HG03558 (cell line): ENCODE measurements around the gene PDE7B.

Experiments
- ATAC-seq: cut with Tn5 transposase; IDR thresholded peaks from one replicate; pipeline ENCODE4 v1.9.1; 2021; ENCODE audit warnings: moderate number of reproducible peaks; ENCODE audit not compliant: unreplicated experiment; ENCODE audit errors: extremely low read depth

Gene PDE7B

DNA sequence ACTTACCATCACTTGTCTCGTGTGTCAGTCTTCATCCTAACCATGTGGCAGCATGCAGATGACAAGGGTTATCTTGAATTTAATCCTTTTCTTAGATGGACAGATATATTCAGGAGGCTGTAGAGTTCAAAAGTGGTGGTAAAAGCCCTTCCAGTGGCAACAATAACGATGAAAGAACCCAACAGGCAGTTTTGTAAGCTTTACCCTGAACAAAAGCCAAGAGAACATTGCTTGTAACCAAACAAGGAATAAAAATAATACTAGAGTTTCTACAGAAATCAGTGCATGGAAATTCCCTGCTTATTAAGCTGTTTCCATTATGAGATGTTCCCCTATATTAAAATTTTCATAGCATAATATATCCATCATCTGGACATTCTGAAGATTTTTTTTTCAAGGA is 69.7 kb downstream of the PDE7B start:
- no peak for ATAC-seq

DNA sequence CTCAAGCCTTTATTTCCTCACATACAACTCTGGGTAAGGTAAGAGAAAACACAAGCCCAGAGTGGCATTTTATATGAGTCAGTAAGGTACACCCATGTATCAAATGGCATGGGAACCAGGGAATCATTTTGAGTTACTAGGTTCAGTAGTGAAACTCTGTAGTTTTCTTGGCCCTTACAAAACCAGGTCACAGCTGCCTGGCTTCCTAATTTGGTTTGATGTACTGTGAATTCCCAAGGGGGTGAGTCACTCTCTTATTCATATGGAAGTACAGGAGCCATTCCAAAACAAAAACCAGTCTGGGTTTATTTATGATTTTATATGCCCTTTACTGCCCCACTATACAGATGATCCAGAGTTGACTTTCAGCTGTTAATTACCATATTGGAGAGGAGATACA is 70.7 kb downstream of the PDE7B start:
- ATAC-seq: no peak

DNA sequence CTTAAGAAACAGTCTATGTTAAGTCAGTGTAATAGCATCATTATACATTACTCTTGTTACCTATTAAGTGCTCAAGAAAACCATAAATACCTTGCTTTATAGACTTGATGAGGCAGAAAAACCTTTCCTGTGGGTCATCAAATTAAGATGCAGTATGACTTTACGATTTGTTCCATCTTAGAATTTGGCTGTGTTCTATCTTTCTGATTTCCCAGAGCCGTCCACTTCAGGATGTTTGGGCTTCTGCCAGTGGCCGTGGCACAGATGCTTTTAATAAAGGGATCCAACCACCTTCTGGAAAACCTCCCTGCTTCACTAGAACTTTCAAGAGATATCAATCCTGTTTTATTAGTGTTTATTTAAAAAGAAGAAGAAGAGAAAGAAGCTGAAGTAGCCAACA is 71.2 kb downstream of the PDE7B start:
- no peak for ATAC-seq

DNA sequence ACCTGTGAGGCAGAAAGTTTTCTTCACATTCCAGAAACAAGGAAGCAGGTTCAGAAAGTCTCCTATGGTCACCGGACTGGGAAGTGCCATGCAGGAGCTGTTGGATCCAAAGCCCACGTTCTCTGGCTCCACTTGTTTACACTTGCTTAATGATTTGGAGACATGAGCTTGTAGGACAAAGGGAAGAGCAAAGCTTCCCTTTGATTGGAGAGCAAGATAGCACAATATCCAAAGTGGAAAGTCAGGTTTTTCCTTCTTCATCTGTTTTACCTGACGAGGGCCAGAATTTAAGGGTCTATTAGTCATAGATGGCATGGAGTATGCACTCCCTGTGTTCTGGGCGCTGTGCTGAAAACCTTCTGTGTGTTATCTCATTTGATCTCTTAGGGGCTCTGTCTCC is 81.2 kb downstream of the PDE7B start:
- no peak for ATAC-seq

DNA sequence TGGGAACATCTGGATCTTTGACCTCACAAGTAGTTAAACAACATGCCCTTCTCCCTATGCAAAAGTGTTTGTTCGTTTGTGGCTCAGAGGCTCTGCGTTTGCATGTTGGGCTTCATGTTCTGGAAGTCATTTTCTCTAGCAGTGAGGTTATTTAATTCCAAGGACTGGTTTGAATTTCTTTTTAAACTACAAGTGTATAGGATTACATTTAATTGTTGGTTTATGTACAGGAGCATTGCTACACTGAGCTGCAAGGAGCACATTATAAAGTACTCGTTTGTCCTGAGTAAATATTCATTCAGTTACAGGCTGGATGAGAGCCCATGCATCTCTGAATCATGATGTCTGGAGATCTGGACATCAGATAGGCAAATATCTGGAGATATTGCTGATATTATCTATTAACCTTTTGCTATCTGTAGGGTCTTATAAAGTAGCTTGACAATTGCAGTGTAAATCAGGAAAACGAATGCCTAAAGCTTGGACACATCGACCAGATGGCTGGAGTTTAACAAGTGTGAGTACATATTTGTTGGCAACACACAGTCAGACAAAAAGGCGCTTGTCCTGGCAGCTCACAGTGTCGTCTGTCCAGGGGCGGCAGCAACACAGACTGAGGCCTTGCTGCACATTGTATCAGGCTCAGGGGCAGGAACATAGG is 84.6 kb downstream of the PDE7B start:
- no peak for ATAC-seq

DNA sequence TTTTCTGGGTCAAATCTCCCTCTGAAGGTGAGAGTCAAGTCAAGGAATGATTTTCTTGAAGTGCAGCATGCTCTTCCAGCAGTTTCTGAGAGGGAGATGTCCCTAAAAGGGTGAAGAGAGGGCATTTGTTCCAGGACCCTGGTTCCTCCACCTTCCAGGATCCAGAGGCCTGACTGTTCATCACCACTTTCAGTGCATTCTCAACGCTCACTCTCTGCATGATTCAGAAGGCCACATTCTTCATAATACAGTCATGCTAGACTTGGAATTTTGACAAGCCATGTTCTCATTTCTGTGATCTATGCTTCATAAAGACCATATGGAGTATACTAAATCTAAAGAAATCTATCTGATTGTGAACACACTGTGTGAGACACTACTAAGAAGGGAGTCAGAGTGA is 85.1 kb downstream of the PDE7B start:
- no peak for ATAC-seq

DNA sequence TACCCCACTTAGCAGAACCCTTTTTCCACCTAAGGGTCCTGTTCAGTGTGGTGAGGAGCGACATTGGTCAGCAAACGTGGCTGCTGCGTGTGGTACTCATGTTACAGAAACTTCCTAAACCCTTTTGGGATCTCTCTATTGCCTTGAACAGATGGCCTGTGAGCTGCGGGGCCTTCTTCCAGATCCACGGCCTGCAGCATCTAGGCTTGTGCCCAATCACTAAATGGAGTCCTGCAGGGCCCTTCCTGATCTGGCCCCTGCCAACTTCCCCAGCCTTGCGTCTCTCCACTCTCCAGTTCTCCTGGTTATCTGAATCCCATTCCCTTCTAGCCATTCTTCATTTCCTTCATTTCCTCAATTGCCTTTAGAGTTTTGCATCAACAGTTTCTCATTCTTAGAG is 85.6 kb downstream of the PDE7B start:
- ATAC-seq: no peak

DNA sequence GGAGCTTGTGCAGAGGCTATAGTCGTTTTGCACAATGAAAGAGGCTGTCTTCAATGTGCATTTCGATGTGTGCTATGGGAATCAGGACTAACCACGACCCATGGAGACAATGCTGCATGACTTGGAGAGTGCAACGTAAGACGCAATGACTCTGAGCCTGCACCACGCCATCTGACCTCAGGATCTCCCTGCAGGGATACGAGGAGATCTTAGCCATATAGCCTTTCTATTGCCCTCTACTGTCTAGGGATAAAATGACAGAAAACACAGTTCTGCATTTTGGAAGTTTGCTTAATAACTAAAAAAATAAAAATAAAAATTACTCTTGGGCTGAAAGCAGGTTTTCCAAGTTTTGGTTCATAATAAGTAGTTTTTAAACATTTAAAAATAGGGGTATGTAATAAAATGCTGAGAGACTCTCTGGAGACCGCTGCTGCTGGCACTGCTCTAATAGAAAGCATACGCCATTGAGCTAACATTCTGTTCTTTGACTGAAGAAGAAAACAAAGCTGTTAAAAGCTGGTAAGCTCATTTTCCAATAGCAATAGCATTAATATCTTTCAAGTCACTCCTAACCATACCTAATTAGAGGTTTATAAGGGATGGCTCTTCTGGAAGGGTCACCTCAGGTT is 87.2 kb downstream of the PDE7B start:
- ATAC-seq: no peak

DNA sequence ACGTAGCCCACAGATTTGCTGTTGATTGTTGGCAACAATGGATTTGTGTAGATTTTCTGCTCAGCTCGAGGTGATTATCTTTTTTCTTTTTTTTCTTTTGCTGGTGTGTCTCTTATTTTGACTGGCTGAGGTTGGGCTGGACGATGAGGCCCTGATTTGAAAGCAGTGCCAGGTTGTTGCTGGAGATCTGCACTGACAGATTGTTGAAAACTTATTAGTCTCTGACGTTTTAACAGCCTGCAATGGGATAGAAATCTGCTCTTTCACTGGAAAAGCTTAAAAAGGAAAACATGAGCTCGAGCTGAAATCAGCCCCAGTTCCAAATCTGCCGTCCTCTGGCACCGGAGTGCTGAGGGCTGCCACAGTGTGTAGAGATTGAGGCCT is 87.7 kb downstream of the PDE7B start:
- no peak for ATAC-seq

DNA sequence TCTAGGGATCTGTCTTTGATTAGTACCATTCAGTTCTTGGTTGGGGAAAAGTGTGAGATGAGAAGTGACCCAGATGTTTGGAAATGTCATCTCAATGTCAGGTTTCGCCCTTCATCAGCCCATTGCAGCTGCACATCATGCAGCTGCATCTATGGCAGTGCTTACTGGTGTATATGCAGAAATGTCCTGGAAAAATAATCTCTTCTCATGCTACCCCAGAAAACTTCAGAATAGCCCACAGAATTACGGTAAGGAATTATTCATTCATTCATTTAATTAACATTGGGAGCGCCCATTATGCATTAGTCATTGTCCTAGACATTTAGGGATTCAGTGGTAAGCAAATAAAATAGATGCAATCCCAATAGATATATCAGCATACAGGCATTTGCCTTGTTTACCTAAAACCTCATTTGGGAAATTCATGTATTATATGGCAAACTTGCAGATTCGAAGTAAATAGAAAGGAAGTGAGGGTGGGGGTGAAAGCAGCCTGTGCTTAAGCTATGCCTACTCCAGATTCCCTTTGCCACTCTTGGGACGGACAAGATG is 89.2 kb downstream of the PDE7B start:
- no peak for ATAC-seq

DNA sequence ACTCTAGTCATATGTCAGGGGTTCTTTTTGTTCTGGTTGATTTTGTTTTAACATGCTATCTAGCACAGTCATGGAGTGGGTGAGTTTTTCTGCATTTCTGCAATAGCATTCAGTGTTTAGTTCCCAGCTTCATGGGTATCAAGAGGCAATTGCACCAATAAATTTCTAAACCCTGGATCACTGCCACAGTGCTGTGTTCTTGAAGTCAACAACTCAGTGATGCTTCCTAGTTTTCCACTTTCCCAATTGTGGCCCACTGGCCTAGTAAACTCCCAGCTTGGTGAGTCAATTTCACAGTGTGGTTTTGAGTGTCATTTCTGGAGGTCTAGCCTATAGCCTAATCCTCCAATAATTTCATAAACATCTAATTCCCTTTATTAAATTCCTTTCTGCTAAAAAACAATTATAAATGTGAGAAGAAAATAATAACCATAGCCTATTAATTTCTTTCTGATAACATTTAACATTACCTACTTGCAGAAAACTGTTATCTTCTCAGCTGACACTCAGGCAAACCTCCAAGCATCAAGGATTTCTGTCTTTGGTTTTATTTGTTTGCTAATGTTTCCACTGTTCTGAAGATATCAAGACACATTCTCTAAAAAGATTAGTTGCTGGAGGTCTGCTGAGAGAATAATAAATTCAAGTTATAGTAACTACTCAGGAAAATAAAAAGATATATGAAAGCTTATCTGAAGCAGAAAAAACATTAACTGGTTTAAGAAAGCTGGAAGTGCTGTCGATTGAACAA is 89.9 kb downstream of the PDE7B start:
- no peak for ATAC-seq

DNA sequence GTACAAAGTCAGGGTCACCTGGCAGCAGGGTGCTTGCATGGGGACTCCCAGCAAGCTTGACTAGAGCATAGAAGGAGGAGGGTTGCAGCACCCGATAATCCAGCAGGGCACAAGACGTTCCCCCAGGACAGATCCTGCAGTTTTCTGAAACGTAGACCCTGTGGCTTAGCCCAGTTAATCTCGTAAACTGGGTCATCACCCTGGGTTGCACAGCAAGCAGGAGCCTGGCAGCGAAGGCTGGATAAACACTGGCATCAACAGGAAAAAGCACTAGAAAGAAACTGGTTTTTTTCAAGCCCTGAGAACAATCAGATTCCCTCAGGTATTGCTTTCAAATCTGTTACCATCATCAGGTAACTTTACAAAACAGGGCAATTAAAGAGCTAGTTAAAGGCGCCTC is 92.6 kb downstream of the PDE7B start:
- no peak for ATAC-seq

DNA sequence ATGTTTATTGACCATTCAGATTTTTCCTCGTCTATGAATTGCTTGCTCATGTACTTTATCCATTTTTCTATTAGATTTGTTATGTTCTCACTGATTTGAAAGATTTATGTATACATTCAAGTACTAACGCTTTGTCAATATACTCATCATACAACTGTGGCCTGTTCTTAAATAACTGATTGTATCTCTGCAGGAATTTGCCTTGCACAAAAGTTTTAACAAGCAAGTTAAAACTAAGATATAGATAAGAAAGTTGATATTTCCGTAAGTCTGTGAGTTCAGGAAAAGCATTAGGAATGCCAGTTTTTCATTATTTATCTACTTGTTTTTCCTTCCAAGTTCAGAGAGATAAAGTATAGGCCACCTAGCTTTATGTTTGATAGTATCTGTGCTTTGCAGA is 95.2 kb downstream of the PDE7B start:
- ATAC-seq: no peak

DNA sequence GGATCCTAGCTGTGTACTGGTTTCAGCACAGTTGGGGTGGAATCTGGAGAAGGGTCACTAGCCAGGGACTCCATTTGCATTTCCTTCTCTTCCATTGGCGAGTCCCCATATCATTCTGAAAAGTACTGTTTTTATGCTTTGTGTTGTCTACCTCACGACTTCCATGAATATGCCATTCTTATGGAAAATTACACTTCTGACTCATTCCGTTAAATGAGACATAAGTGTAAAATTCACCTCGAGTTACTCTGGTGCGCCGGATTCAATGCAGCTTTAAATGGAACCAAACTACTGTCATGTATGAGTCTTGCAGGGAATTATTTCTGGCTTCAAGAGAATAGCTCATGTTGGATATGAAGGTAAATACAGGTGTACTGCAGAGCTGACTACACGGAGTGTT is 99.2 kb downstream of the PDE7B start:
- ATAC-seq: no peak

DNA sequence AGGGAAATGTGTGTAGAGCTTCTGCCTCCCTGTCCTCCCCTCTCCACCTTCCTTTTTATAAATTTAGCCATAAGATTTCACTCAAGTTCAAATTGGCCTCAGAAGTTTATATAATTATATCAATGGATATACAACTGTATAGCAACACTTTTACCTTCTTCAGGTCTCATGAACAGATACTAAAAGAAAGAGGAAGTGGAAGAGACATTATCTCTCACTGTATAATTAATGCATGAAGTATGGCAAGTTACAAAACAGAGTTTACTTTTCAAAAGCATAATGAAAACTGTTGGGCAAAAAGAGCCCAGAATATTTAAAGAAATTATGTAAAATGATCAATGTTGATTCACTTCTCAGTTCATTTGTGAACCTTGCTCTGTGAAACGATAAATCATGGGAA is 99.7 kb downstream of the PDE7B start:
- no peak for ATAC-seq

DNA sequence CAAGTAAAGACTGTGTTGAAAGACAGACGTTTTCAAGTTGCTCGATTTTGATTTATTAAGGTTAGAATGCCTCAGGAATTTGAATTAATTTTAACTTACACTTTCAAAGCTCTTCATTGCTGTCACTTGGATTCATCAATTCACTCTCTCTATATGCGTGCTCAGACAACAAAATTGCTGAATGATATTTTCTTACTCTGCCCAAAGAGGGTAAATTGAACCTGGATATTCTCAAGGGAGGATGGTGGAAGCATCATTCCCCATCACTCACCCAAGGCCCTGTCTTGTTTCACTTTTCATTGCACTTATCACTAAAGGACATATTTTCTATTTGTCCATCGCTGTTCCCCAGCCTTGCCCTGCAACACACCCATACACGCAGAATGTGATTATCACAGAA is 102.3 kb downstream of the PDE7B start:
- no peak for ATAC-seq

DNA sequence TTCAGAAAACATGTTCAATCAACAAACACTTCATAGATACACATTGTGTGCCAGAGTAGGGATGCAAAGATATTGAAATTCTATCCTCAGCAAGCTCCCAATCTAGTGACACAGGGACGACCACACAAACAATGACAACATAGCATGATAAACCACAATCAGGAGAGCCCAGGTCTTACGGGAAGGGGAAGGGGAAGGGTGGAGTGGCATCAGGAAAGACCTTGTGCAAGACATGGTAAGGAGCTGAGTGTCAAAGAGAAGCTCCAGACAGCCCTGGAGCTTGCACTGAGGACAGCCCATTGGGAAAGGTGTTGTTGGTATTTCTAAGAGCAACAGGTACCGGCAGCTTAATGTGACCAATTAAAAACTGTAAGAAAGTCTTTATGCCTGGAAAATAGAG is 103.6 kb downstream of the PDE7B start:
- no peak for ATAC-seq

DNA sequence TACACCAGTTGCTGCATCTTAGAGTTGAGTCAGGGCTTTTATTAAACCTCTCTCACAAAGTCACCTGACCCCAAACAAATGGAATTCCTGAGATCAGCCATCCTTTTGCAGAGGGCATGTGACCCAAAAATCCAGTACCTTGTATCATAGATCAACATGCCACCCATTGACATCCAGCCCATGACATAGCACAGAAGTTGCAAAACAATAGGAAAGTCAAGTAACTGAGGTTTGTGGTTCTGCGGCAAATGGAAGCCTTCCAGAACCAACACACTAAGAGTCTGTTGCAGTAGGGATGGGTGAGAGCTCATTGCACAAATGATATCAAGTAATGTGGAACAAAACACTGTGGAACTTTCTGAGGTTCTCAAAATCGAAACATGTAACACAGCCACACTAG is 111.2 kb downstream of the PDE7B start:
- no peak for ATAC-seq

DNA sequence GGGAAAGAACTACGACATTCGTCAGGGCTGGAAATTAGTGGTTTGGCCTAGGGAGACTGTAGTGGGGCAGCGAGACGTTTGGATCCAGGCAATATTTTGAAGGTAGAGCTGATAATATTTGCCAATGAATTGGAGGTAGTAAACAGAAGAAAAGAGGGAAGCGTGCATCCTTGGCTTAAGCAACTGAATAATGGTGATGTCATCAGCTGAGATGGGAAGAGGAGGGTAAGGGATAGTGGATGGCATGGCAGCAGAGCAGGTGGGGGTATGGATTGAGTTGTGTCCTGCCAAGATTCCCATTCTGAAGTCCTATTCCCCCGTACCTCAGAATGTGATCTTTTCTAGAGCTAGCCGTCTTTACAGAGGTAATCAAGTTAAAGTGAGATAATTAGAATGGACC is 119.2 kb downstream of the PDE7B start:
- ATAC-seq: no peak

DNA sequence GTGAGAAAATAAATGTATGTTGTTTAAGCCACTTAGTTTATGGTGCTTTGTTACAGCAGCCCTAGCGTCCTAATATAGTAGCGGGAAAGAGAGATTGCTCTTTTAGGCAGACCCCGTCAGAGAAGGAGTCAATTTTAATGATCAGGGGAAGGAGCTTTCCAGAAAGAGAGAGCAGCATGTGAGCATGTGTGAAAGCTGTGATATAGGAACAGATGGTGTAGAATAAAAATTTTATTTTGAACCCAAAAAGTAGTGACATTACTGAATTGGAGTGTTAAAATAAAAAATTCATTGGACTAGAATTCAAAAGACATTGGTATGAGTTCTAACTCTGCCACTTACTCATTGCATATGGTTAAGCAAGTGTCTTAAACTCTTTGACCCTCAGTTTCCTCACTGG is 119.8 kb downstream of the PDE7B start:
- ATAC-seq: no peak

DNA sequence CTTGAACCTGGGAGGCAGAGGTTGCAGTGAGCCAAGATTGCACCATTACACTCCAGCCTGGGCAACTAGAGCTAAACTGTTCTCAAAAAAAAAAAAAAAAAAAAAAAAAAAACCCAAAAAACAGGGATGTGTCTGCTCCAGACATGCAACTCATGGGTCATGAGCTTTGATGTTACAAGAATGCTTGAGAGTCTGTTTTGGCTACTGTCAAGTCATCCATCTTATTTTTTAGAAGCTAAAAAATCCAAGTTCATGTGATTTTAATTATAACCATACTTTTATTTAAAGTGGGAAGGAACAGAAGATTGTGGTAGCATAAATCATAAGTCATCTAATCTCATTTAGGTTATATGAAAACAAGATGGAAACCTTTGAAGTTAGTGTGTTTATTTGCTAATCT is 120.6 kb downstream of the PDE7B start:
- ATAC-seq: no peak

DNA sequence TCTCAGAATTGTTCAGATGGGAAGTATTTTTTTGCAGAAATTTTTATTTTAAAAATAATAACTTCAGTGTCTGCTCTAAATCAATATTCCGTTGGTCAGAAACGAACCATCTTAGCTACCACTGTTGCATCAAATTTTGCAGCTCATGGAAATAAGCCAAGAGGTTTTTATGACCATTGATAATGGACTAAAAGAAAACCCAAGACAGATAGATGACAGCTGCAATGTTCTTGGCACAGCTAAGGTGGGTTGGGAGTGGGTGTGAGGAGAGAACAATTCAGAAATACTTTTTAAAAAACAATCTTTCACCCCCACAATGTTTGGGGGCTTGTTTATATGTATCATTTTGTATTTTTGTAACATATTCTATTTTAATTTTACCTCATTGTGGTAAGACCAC is 121.1 kb downstream of the PDE7B start:
- no peak for ATAC-seq
